NCI-H187 (cell line): Measurements from ENCODE around the gene MTARC1.

Experiments used
- DNase-seq, 2 experiments: peaks; one replicate each; lab custom pipeline; 2025; lab: John Stamatoyannopoulos, UW

The MTARC1 gene

DNA sequence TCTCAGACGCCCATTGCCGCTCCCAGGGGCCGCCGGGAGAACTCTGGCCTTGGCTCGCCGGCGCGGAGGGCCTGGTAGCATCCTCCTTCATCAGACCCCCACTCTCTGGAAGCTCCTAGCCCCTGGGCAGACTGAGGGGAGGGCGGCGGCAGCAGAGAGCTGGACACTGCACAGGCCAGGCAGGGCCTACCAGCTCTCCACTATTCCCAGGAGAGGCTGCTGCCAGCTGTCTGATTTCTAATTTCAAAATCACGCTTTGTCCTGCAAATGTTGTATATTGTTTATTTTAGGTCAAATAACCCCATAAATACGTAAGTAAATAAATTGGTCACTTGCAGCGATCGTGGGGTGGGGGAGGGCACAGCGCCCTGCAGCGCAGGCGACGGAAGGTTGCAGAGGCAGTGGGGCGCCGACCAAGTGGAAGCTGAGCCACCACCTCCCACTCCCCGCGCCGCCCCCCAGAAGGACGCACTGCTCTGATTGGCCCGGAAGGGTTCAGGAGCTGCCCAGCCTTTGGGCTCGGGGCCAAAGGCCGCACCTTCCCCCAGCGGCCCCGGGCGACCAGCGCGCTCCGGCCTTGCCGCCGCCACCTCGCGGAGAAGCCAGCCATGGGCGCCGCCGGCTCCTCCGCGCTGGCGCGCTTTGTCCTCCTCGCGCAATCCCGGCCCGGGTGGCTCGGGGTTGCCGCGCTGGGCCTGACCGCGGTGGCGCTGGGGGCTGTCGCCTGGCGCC is at the start of gene MTARC1:
MTARC1 (plus strand) TSS at position 577 of the 732 bp plus-strand sequence; CDS start at position 609, 32 bp downstream.
- DNase-seq: no peak

DNA sequence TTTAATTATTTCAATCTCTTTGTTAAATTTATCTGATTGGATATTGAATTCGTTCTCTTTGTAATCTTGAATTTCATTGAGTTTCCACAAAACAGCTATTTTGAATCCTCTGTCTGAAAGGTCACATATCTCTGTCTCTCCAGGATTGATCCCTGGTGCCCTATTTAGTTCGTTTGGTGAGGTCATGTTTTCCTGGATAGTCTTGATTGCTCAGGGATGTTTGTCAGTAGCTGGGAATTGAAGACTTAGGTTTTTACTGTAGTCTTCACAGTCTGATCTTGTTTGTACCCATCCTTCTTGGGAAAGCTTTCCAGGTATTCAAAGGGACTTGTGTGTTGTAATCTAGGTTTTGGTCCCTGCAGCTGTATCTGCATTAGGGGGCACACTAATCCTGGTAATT is 45.4 kb upstream of the MTARC1 start:
- no peak for DNase-seq

GRCh38 chr1:220741825-220742224 is 44.9 kb upstream of the MTARC1 start:
- no peak for DNase-seq

DNA sequence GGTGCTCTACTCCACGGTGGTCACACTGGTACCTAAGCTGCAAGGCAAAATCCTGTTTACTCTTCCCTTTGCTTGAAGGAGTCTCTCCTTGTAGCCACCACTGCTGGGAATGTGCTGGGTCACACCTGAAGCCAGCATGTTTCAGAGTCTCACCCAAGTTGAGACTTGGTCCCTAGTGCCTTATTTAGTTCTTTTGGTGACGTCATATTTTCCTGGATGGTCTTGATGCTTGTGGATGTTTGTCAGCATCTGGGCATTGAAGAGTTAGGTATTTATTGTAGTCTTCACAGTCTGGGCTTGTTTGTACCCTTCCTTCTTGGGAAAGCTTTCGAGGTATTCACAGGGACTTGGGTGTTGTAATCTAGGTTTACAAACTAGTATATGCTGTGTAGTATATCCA is 44.2 kb upstream of the MTARC1 start:
- DNase-seq: no peak

- DNase-seq: no peak
Measured at GRCh38 chr1:220746851-220747250, 39.9 kb upstream of the MTARC1 start.

GRCh38 chr1:220747437-220748088 is 39.1 kb upstream of the MTARC1 start:
- DNase-seq: no peak

DNA sequence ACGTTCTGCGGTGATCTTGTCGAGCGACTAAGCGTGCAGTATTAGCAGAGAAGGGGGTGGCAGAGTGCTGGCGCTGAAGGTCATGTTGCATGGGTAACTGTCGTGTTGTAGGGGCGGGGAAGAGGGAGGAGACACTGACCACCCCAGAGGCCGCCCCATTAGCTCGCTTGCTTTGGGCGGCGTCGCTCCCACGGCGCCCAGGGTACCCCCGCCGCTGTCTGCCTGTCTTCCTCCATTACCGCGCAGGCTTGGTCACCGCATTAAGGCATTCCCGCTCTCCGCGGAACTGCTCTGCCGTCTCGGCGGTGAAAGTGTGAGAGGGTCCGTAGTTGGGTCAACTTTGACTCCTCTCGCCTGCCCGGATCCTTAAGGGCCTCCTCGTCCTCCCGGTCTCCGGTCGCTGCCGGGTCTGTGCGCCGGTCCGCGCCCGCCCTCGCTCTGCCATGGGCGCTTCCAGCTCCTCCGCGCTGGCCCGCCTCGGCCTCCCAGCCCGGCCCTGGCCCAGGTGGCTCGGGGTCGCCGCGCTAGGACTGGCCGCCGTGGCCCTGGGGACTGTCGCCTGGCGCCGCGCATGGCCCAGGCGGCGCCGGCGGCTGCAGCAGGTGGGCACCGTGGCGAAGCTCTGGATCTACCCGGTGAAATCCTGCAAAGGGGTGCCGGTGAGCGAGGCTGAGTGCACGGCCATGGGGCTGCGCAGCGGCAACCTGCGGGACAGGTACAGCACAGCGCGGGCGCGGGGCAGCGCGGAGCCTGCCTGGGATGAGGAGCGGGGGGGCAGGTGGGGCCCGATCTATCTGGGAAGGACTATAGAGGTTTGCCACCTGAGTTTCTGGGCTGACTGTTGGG is 38.4 kb upstream of the MTARC1 start, which contains the start of gene MTARC2:
MTARC2 (plus strand) TSS at position 234 of the 846 bp plus-strand sequence; CDS start at position 444, 210 bp downstream.
- no peak for DNase-seq

DNA sequence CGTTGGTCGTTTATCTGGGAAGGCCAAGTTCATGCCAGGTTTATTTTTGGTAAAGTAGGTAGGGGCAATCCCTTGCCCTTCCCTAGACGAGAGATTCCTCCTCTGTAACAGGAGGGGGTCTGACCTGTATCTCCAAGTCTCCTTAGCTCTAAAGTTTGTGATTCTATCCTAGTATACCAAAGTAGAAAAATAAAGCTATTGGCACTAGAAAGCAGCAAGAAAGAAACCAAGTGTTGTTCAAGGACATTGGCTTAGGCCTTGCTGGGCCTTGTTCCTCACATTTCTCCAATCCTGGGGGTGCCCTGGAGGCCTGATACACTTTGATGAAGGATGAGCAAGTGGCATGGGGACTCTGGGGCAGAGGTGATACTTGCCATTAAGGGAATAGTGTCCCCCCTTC is 37.8 kb upstream of the MTARC1 start:
- DNase-seq: no peak

- DNase-seq: no peak
Measured at GRCh38 chr1:220750131-220750515, 36.6 kb upstream of the MTARC1 start.

DNA sequence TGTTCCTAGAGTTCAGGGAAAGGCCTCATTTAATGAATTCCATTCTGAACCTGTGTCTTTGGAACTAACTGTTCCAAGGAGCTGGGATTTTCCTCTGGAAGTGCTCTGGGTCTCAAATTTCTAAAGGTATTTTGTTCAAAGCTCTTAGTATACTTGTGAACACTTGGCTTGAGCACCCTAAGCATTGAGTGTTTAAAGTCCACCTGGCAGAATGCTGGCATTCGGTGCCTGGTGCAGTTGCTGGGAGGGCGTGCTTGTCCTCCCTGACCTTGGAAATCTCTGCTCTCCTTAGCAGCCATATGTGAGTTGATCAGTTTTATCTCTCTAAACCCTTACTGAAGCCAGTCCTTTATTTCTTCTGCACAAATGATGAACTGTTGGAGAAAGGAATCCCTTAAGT is 35.6 kb upstream of the MTARC1 start:
- DNase-seq: no peak

GRCh38 chr1:220754212-220754917 is 32.3 kb upstream of the MTARC1 start:
- DNase-seq: no peak

GRCh38 chr1:220754918-220755295 is 31.8 kb upstream of the MTARC1 start:
- DNase-seq: no peak

- no peak for DNase-seq
Measured at GRCh38 chr1:220755309-220755708, 31.4 kb upstream of the MTARC1 start.

DNA sequence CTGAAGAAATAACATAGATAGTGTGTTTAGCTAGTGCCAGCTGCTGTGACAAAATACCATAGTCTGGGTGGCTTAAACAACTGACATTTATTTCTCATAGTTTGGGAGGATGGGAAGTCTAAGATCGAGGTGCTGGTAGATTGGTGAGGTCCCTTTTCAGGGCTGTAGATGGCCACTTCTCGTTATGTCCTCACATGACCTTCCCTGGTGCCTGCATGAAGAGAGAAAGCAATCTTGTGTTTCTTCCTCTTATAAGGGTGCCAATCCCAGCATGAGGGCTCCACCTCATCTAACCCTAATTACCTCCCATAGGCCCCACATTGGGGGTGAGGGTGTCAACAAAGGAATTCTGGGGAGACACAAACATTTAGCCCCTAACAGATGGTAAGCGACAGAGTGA is 29.3 kb upstream of the MTARC1 start:
- no peak for DNase-seq

DNA sequence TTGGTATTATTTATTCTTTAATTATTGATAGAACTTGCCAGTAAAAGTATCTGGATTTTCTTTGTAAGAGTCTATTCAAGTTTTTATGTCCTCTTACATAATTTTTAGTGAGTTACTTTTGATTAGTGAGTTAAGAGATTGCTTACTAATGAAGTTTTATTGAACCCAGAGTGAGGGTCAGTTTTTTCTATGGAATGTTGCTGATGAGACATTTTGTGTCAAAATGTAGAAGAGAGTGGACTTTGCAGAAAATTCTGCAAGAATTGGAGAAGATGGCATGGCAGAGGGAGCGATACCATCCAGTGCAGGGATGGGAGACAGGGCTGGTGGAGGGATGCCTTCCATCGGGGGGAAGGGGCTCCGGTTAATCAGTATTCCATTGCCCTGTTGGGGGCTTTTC is 27.6 kb upstream of the MTARC1 start:
- DNase-seq: no peak

- no peak for DNase-seq
Measured at GRCh38 chr1:220761688-220762427, 24.9 kb upstream of the MTARC1 start.

DNA sequence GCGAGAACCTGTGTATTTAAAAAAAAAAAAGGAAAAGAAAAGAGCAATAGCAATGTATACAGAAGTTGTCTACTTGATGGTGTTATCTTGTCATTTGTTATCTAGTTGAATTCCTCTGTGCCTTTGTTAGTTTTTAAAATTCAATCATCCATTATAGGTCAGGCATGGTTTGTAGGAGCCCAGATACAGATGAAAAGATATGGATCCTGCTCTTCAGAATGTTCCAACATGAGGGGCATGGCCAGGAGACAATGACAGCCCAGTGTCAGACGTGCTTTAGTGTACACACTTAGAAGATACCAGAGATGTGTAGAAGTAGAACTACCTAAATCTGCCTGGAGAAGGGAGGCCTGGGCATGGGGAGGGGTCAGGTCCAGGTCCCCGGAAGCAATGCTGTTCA is 22.0 kb upstream of the MTARC1 start:
- DNase-seq: no peak

DNA sequence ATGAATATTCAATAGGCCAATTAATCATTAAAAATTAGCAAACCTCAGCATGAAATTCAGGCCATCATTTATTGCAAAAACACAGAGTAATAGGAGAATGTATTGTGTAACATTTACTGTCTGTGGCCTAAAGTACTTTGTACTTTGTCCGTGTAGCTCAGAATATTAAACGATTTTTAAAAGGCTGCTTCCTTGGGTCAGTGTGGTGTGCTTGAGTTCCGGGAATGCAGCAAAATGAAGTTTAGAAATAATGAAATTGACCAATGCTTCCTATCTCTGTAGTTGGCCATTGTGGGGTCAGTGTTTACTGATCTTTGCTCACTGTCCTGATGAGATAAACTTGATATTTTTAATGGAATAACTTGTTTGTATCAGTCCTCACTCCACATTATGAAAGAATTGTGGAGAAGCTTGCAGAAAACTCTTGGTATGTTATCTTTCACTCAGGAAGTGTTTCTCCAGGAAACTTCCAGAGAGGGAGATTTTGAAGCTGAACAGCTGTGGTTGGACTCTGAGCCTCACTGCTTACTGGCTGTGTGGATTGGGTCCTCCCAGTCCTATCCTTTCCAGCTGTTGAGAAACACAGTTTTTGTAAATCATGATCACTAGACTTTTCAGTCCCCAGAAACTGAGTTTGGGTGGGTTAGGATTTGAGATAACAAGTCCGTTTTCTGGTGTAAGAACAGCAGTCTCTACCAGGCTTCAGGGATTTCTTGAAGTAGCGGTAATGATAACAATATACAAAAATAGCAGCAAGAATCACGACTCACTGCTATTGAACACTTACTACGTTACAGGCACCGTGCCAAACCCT is 19.2 kb upstream of the MTARC1 start:
- no peak for DNase-seq

- DNase-seq: no peak
Measured at GRCh38 chr1:220768126-220768601, 18.5 kb upstream of the MTARC1 start.

- DNase-seq: no peak
Measured at GRCh38 chr1:220769205-220769604, 17.5 kb upstream of the MTARC1 start.
